Astrocyte (in vitro differentiated cells and primary cell): Measurements from ENCODE around the gene TMIE.

Experiments
- EZH2 ChIP-seq: IDR thresholded peaks from 2 replicates; pipeline ENCODE4 v1.6.1; 2012; ENCODE audit warnings: mild to moderate bottlenecking, low read length, inconsistent platforms; ENCODE audit not compliant: insufficient read depth
- TF ChIP-seq, protein P1 (sequence below): IDR thresholded peaks from 2 replicates; pipeline ENCODE4 v1.5.1; 2011; ENCODE audit warnings: low read depth, mild to moderate bottlenecking, inconsistent platforms, low read length, moderate library complexity; ENCODE audit not compliant: insufficient read depth

DNA sequence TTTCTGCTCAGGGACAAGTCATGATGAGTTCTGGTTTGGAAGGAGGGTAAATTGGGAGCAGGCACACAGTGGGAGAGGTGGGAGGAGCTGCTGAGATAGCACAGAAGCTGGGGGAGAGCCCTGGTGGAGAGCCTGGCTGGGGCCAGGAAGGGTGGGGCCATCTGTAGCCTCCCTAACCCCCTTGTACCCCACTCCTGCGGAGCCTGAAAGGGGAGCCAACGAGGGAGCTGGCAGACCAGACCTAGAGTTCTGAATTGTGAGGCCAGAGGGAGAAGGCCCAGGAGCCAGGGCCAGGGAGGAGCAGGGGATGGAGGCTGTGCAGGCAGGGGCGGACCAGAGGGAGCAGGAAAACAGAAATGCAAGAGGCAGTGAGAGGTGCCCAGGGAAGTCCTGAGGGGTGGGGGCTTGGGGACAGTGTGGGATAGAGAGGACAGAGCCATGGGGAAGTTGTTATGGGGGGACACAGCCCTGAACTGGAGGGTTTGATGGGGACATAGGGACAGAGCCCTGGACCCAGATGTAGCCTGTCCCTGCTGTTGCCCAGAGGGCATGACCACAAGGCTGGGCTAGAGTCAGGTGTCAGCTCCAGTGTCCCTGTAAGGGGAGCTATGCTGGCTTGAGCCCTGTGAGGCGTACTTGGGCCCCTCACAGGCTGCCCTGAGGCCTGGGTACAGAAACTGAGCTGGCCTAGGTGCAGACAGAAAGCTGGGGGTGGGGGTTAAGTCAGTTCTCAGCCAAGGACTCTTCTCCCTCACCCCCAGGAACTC lies 1.2 kb downstream of the TMIE start:
- TF ChIP-seq EZH2 = no peak
- TF ChIP-seq, protein P1, sequence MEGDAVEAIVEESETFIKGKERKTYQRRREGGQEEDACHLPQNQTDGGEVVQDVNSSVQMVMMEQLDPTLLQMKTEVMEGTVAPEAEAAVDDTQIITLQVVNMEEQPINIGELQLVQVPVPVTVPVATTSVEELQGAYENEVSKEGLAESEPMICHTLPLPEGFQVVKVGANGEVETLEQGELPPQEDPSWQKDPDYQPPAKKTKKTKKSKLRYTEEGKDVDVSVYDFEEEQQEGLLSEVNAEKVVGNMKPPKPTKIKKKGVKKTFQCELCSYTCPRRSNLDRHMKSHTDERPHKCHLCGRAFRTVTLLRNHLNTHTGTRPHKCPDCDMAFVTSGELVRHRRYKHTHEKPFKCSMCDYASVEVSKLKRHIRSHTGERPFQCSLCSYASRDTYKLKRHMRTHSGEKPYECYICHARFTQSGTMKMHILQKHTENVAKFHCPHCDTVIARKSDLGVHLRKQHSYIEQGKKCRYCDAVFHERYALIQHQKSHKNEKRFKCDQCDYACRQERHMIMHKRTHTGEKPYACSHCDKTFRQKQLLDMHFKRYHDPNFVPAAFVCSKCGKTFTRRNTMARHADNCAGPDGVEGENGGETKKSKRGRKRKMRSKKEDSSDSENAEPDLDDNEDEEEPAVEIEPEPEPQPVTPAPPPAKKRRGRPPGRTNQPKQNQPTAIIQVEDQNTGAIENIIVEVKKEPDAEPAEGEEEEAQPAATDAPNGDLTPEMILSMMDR = no peak
